Activated naive CD8-positive, alpha-beta T cell treated with anti-CD3 and anti-CD28 coated beads, Interleukin-2, amount 10 ng/mL, durations not matched to agents 7 days and 5 days (primary cell): ENCODE measurements around the gene MARCHF7. TPM values are rescaled to one million over a fixed set of nuclear protein-coding genes. Genes with fewer than 3 reads are reported as not detected.
A peak's percentile ranks its signal among the peaks of the same experiment; 100 is the strongest.
"Not testable (repeated sequence)": the region's sequence is repeated elsewhere in the genome, so short reads cannot be mapped to it uniquely, and the experiment has no call there.

Experiments used
- ATAC-seq: fragments of 150-1000 bp; cut with Tn5 transposase; one replicate; pipeline ENCODE4 v1.10.0; 2021; ENCODE audit warnings: low read depth, moderate library complexity
- POLR2A ChIA-PET: fragments of 350-600 bp; sonication (Branson Sonifier 250); formaldehyde crosslinking; loops from one replicate; lab custom pipeline; 2021; ENCODE audit warnings: antibody characterized with exemption; lab: Charles Lee
- DNase-seq: peaks from one replicate; pipeline ENCODE4 v3.0.0; 2021
- H3K27ac Mint-ChIP-seq: one replicate; pipeline ENCODE4 v1.8.0; 2022; ENCODE audit warnings: mild to moderate bottlenecking, mixed read lengths
- H3K27me3 Mint-ChIP-seq: one replicate; pipeline ENCODE4 v1.8.0; 2022; ENCODE audit warnings: mild to moderate bottlenecking, moderate library complexity, mixed read lengths
- H3K36me3 Mint-ChIP-seq: one replicate; pipeline ENCODE4 v1.8.0; 2021; ENCODE audit warnings: mild to moderate bottlenecking, mixed read lengths
- H3K4me1 Mint-ChIP-seq: one replicate; pipeline ENCODE4 v1.8.0; 2021; ENCODE audit warnings: mixed read lengths
- H3K4me3 Mint-ChIP-seq: one replicate; pipeline ENCODE4 v1.8.0; 2022; ENCODE audit warnings: mild to moderate bottlenecking, moderate library complexity, mixed read lengths
- H3K9me3 Mint-ChIP-seq: one replicate; pipeline ENCODE4 v1.8.0; 2021; ENCODE audit warnings: mixed read lengths
- total RNA-seq, 2 experiments: library from RNA; stranded (reverse); gene quantifications; one replicate each; pipeline ENCODE4 v1.2.3, GENCODE V29; 2021

The MARCHF7 gene
- total RNA-seq, 2 experiments from 2014 or later = 92.1 to 106 TPM

DNA sequence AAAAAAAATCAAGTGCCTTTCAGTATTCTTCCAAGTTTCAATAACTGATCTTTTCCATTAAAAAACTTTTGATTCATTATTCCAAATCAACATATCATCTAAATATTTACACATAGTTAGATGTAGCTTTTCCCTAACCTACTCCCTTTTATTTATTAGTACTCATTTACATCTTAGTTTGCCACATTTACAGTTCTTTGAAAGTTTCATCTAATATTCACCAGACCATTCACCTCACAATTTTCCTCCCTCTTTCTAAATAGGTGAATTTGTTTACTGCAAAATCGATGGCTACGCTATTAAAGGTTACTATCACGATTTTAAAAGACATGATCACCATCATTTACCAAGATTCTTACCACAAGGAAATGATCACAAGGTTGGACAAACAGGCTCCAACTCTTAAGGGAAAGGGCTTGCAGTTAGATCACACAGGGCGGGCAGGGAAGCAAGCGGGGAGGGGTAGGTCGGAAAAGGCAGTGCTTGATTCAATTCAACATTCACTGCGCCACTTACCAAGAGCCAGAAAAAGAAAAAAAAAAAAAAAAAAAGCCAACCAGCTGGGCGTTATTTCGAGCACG is 654 bp upstream of the MARCHF7 start:
- Mint-ChIP-seq H3K4me1 (peaks cover 32% of the 10 kb centered on the region), H3K9me3 (no peaks in the 10 kb centered on the region), H3K27ac (peak overlapping the region; percentile 94), H3K27me3 (no peaks in the 10 kb centered on the region), H3K4me3 (peak overlapping the region; percentile 90), H3K36me3 (peaks cover 25% of the 10 kb centered on the region)
- DNase-seq (no peak), ATAC-seq (no peak)
- POLR2A ChIA-PET = interaction anchor here (0.6 to 2.4 kb wide), 17 partner anchors 8 to 619 kb away, joined by 3 to 20 read pairs (median 4); partner anchors contain the start of genes LY75 and WDSUB1

DNA sequence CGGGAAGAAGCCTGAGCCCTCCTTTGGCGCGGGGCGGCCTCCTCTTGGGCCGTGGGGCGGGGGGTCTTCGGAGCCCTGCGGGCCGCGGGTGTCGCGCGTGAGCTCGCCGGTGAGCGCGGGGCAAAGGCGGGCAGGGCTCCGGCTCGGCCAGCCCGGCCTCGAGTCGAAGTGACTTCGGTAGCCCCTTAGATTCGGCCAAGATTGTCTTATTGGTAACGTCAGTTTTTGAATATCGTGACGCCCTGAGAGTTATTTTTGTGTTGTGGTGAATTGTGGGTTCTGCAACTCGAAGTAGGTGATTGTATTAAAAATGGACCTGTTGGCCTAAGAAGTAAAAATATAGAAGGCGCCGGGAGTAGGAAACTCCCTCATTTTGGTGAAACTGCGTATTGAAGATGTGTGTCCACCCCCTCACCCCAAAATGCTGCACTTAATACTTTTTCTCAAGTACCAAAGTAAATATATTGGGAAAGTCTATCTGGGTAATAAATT is 669 bp downstream of the MARCHF7 start:
- Mint-ChIP-seq H3K36me3 (peaks cover 32% of the 10 kb centered on the region), H3K4me1 (peaks cover 39% of the 10 kb centered on the region), H3K9me3 (no peaks in the 10 kb centered on the region), H3K27me3 (no peaks in the 10 kb centered on the region), H3K27ac (peak overlapping the region; percentile 100), H3K4me3 (peak overlapping the region; percentile 98)
- no peak for DNase-seq
- ATAC-seq = peak; percentile 21
- POLR2A ChIA-PET = interaction anchor here (0.7 to 2.4 kb wide), 12 partner anchors 10 to 716 kb away, joined by 3 to 17 read pairs (median 4); partner anchors contain the start of gene LY75

DNA sequence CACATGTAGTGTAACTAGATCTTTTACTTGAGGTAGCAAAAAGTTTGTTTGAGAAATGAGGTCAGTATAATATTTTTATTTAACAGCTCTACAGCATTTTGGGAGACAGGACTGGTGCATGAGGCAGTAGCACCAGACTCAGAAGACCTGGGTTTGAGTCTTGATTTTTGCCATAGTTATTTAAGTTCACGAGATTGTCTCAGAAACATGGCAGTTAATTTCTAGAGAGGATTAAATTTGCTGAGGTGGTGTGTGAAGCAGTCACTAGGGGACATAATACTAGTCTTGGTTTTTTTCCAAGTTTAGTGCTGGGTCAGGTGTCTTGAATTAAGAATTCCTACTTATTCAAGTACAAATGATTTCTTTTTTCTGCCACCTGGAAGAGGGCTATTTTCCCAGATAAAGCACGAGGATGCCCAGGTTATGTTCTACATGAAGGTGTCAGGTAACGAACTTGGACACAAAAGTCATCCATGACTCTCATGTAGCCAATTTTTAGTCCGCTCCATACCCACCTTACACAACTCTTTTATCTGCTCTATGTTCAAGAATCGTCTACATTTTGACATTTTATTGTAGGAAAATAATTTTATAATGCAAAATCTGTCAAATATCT is 1.4 kb downstream of the MARCHF7 start:
- Mint-ChIP-seq H3K4me1 (peaks cover 43% of the 10 kb centered on the region), H3K4me3 (peak overlapping the region; percentile 98), H3K27ac (peak overlapping the region; percentile 100), H3K9me3 (no peaks in the 10 kb centered on the region), H3K36me3 (peaks cover 36% of the 10 kb centered on the region), H3K27me3 (no peaks in the 10 kb centered on the region)
- POLR2A ChIA-PET = interaction anchor here (0.5 to 2.4 kb wide), 7 partner anchors 10 to 258 kb away, joined by 3 to 17 read pairs (median 4); partner anchors contain the start of gene LY75
- no peak for DNase-seq
- ATAC-seq = no peak

DNA sequence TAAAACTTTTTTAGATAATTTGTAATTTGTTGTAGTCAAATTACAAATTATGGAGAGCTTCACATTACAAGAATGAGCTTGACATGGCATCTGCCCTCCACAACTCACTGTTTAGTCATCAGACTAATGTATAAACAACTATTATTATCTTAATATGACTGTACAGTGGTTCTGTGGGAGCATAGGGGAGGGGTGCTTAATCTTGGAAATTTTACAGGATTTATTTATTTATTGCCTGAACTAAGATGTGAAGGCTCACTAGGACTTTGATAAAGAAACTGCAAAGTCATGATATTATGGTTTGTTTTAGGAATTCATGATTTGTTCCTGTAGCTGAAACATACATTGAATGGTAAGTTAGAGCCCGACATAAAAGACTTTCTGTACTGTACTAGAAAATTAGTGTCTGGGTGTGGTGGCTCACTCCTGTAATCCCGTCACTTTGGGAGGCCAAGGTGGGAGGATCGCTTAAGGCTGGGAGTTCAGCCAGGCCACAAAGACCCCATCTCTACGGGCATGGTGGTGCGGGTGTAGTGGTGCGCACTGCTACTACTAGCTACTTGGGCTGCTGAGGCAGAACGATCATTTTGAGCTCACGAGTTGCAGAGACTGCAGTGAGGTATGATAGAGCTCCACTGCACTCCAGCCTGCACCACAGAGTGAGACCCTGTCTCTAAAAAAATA is 2.1 kb downstream of the MARCHF7 start:
- peaks cover 38% of the 10 kb centered on the region for H3K36me3 Mint-ChIP-seq
- H3K27ac Mint-ChIP-seq = no peak overlapping the region
- H3K4me3 Mint-ChIP-seq = peak overlapping the region; percentile 98
- H3K9me3 Mint-ChIP-seq = no peaks in the 10 kb centered on the region
- DNase-seq (no peak), ATAC-seq (no peak)
- no peaks in the 10 kb centered on the region for H3K27me3 Mint-ChIP-seq
- peaks cover 46% of the 10 kb centered on the region for H3K4me1 Mint-ChIP-seq
- POLR2A ChIA-PET = interaction anchor here (0.6 to 0.9 kb wide), 2 partner anchors 9 to 20 kb away, joined by 3 to 6 read pairs; no protein-coding TSS in a partner anchor

DNA sequence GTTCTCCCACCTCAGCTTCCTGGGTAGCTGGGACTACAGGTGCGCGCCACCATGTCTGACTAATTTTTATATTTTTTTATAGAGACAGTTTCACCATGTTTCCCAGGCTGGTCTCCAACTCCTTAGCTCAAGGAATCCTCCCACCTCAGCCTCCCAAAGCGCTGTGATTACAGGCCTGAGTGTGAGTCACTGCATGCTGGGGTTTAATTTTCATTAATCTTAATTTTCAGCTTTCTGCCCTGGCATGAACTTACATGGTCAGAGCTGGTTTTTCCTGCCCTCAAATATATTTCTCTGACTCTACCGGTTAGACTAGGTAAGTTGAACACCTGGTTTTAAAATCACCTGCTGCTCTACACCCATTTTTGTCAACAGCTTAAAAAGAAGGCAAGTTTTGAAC is 3.1 kb downstream of the MARCHF7 start:
- POLR2A ChIA-PET = interaction anchor here (0.6 kb wide), 1 partner anchor 19 kb away, joined by 6 read pairs; no protein-coding TSS in a partner anchor
- no peak for ATAC-seq
- no peak for DNase-seq
- Mint-ChIP-seq H3K36me3 (peaks cover 44% of the 10 kb centered on the region), H3K27ac (no peak overlapping the region), H3K4me1 (peaks cover 47% of the 10 kb centered on the region), H3K4me3 (peak overlapping the region; percentile 6), H3K27me3 (no peaks in the 10 kb centered on the region), H3K9me3 (no peaks in the 10 kb centered on the region)

DNA sequence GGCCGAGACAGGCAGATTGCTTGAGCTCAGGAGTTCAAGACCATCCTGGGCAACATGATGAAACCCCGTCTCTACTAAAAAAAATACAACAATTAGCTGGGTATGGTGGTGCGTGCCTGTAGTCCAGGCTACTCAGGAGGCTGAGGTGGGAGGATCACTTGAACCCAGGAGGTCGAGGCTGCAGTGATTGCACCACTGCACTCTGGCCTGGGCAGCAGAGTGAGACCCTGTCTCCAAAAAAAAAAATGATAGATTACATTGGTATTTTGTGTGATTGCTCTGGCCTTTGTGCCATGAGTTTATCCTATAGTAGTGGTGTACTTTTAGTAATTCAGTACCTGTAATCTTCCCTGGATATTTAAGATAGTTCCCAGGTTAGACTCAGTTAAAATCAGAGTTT is 4.1 kb downstream of the MARCHF7 start:
- Mint-ChIP-seq H3K36me3 (peaks cover 46% of the 10 kb centered on the region), H3K4me1 (peaks cover 43% of the 10 kb centered on the region)
- H3K4me3 Mint-ChIP-seq, POLR2A ChIA-PET, H3K9me3 Mint-ChIP-seq, DNase-seq, ATAC-seq, H3K27ac Mint-ChIP-seq, H3K27me3 Mint-ChIP-seq: not testable (repeated sequence)

DNA sequence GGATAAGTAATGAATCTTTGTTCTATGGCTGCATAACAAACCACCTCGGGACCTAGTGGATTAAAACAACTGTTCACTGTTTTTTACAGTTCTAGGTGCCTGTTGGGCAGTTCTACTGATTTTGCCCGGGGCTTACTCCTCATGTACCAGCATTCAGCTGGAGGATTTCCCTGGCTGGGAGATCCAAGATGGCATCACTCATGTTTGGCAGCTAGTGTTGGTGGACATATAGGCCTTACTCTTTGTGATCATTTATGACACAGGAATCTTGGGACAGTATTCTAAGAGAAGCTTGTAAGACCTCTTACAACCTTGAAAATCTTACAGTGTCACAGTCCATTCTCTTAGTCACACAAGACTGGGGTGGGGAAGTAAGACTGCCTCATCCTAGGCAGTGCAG is 4.6 kb downstream of the MARCHF7 start:
- POLR2A ChIA-PET = no interaction called here
- Mint-ChIP-seq H3K36me3 (peaks cover 51% of the 10 kb centered on the region), H3K9me3 (no peaks in the 10 kb centered on the region), H3K4me1 (peaks cover 39% of the 10 kb centered on the region), H3K27ac (no peak overlapping the region), H3K27me3 (no peaks in the 10 kb centered on the region), H3K4me3 (no peak overlapping the region)
- ATAC-seq (no peak), DNase-seq (no peak)

DNA sequence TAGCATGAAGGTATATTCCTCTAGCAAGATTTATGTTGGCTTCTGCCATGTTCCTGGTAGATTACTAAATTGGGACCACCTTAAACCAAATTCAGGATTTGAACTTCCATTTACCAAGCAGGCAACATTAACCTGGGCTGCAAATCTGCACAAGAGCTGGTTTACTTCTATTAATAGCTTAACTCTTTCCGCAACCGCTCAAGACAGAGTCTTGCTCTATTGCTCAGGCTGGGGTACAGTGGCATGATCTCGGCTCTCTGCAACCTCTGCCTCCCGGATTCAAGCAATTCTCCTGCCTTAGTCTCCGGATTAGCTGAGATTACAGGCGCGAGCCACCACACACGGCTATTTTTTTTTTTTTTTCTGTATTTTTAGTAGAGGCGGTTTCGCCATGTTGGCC is 8.4 kb downstream of the MARCHF7 start:
- POLR2A ChIA-PET = interaction anchor here (1.2 to 1.8 kb wide), 2 partner anchors 9 to 10 kb away, joined by 3 to 7 read pairs; partner anchors contain the start of gene MARCHF7
- Mint-ChIP-seq H3K36me3 (peaks cover 72% of the 10 kb centered on the region), H3K4me1 (peaks cover 44% of the 10 kb centered on the region), H3K27me3 (no peaks in the 10 kb centered on the region), H3K27ac (no peak overlapping the region), H3K4me3 (no peak overlapping the region), H3K9me3 (peaks cover 9% of the 10 kb centered on the region)
- DNase-seq (no peak), ATAC-seq (no peak)

DNA sequence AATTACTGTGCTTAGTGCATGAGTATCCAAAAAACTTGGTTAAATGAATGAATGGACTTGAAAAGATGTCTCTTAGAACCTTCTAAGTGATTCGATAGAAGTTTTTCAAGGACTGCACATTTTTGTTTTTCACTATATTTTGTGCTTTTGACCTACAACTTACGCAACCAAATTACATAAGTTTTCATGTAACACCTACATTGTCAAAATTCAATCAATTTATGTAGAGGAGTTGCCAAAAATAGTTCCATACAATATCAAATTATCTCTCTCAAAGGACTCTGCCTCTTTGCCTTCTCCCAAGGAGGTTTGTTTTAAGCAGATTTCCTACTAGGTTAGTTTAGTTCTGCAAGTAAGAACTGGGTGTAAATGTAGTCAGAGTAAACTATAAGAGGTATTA is 10.3 kb downstream of the MARCHF7 start:
- Mint-ChIP-seq H3K4me1 (peaks cover 37% of the 10 kb centered on the region), H3K4me3 (no peak overlapping the region), H3K27me3 (no peaks in the 10 kb centered on the region), H3K27ac (peak overlapping the region; percentile 34), H3K36me3 (peaks cover 67% of the 10 kb centered on the region), H3K9me3 (peaks cover 9% of the 10 kb centered on the region)
- ATAC-seq (no peak), DNase-seq (no peak)
- POLR2A ChIA-PET = no interaction called here

DNA sequence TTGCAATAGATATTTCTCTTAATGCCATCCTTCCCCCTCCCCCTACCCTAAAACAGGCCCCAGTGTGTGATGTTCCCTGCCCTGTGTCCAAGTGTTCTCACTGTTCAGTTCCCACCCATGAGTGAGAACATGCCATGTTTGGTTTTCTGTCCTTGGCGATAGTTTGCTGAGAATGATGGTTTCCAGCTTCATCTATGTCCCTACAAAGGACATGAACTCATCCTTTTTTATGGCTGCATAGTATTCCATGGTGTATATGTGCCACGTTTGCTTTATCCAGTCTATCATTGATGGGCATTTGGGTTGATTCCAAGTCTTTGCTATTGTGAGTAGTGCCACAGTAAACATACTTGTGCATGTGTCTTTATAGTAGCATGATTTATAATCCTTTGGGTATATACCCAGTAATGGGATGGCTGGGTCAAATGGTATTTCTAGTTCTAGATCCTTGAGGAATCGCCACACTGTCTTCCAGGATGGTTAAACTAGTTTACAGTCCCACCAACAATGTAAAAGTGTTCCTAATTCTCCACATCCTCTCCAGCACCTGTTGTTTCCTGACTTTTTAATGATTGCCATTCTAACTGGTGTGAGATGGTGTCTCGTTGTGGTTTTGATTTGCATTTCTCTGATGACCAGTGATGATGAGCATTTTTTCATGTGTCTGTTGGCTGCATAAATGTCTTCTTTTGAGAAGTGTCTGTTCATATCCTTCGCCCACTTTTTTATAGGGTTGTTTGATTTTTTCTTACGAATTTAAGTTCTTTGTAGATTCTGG is 12.7 kb downstream of the MARCHF7 start:
- POLR2A ChIA-PET, ATAC-seq, H3K9me3 Mint-ChIP-seq, H3K27ac Mint-ChIP-seq, DNase-seq, H3K27me3 Mint-ChIP-seq, H3K4me3 Mint-ChIP-seq: not testable (repeated sequence)
- Mint-ChIP-seq H3K36me3 (peaks cover 59% of the 10 kb centered on the region), H3K4me1 (peaks cover 33% of the 10 kb centered on the region)

DNA sequence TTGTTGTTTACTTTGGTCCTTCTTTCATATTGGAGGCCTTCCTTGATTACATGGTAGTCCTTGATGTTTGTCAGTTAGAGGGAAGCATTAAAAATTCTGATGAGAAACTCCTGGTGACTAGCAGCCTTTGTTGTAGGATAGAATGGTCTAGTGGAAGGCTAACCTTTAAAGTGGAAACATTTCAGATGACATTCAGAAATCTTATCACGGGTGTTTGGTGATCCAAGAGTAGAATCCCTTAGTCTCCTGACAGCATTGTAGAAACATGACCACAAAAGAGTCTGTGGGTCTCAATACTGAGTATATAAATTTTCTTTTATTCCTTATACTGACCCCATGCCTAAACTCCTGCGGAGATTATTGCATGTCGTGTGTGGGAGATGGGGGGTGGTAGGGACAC is 13.4 kb downstream of the MARCHF7 start:
- Mint-ChIP-seq H3K4me1 (peaks cover 32% of the 10 kb centered on the region), H3K4me3 (no peak overlapping the region), H3K36me3 (peaks cover 58% of the 10 kb centered on the region), H3K27me3 (no peaks in the 10 kb centered on the region), H3K27ac (no peak overlapping the region), H3K9me3 (peaks cover 9% of the 10 kb centered on the region)
- POLR2A ChIA-PET = no interaction called here
- no peak for DNase-seq
- ATAC-seq = no peak

DNA sequence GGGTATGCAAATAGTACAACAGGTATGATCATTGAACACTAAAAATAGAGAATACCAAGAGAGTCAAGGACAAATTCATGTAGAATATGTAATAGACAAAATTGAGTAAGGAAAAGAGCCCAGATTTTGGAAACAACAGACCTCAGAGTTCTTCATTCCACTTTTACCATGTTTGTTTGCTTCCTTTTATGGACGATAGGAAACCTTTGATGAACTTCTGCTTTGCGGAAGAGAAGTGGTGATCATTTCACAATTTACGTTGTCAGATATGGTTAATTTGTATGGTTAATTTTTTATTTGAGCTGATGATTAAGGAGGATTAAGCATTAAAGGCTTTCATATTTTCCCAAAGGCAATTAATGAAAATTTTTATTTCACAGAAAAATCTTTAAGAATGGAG is 16.3 kb downstream of the MARCHF7 start:
- DNase-seq (no peak), ATAC-seq (no peak)
- H3K27me3 Mint-ChIP-seq = no peaks in the 10 kb centered on the region
- H3K27ac Mint-ChIP-seq = no peak overlapping the region
- POLR2A ChIA-PET = no interaction called here
- peaks cover 53% of the 10 kb centered on the region for H3K36me3 Mint-ChIP-seq
- H3K4me3 Mint-ChIP-seq = no peak overlapping the region
- H3K4me1 Mint-ChIP-seq = peaks cover 25% of the 10 kb centered on the region
- peaks cover 9% of the 10 kb centered on the region for H3K9me3 Mint-ChIP-seq

DNA sequence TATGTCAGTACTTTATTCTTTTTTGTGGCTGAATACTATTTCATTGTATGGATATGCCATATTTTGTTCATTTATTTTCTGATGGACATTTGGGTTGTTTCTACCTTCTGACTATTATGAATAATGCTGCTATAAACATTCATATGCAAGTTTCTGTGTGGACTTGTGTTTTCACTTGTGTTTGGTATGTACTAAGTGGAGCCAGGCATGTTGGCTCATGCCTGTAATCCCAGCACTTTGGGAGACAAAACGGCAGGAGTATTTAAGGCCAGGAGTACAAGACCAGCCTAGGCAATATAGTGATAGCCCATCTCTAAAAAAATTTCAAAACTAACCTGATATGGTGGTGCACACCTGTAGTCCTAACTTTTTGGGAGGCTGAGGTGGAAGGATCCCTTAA is 23.3 kb downstream of the MARCHF7 start:
- H3K27ac Mint-ChIP-seq = no peak overlapping the region
- H3K36me3 Mint-ChIP-seq = peaks cover 43% of the 10 kb centered on the region
- H3K9me3 Mint-ChIP-seq = peaks cover 2% of the 10 kb centered on the region
- H3K4me1 Mint-ChIP-seq = peaks cover 16% of the 10 kb centered on the region
- POLR2A ChIA-PET = no interaction called here
- ATAC-seq (no peak), DNase-seq (no peak)
- no peak overlapping the region for H3K4me3 Mint-ChIP-seq
- no peaks in the 10 kb centered on the region for H3K27me3 Mint-ChIP-seq
